A549 treated with dexamethasone at 1 μM for 4 hours (cell line): ENCODE results near the gene TMEM45A. TPM values are rescaled to one million over a fixed set of nuclear protein-coding genes. Genes with fewer than 3 reads are reported as not detected.

ENCODE experiments used
- total RNA-seq: library from RNA; stranded (reverse); fragments of 200-300 nt; extraction: Qiagen RNA extraction; gene quantifications from 5 replicates; pipeline ENCODE4 v1.2.3, GENCODE V29; 2022

TMEM45A gene
- 1.7 to 2.8 TPM (median 2.4 TPM) in 5 replicates for total RNA-seq

GRCh38 chr3:100492059-100493006, at the start of gene TMEM45A:
Gene TMEM45A, plus strand, starts transcription at chr3:100492619. Its CDS starts 62,593 bp downstream, at chr3:100555212.

GRCh38 chr3:100609305-100609704, 116.9 kb downstream of the TMEM45A start, which contains the start of gene ADGRG7:
Gene ADGRG7, plus strand, starts transcription at chr3:100609601. Its CDS starts 256 bp downstream, at chr3:100609857.

Other genes with a start within 250 kb of the TMEM45A start
- 10.7 to 14.8 TPM (median 13.0 TPM) in 5 replicates for gene TBC1D23, start 231.6 kb upstream of the TMEM45A start, total RNA-seq
- 77.9 to 85.8 TPM (median 81.9 TPM) in 5 replicates for gene NIT2, start 157.9 kb upstream of the TMEM45A start, total RNA-seq
- gene TOMM70, start 91.5 kb upstream of the TMEM45A start, total RNA-seq, result 47.7 to 56.0 TPM (median 49.6 TPM) in 5 replicates
- gene LNP1, start 91.1 kb upstream of the TMEM45A start, total RNA-seq, result 0.65 to 1.0 TPM (median 0.88 TPM) in 5 replicates
- not detected in 5 replicates for gene ADGRG7, start 117.0 kb downstream of the TMEM45A start, total RNA-seq
- gene TFG, start 216.9 kb downstream of the TMEM45A start, total RNA-seq, result 126 to 158 TPM (median 150 TPM) in 5 replicates